Endothelial cell (in vitro differentiated cells): ENCODE measurements around the gene MACC1. TPM values are rescaled to one million over a fixed set of nuclear protein-coding genes. Genes with fewer than 3 reads are reported as not detected.

ENCODE experiments used
- DNase-seq: peaks from one replicate; pipeline ENCODE4 v3.0.0; 2021; ENCODE audit warnings: low spot score
- H3K27ac Mint-ChIP-seq: one replicate; pipeline ENCODE4 v1.8.0; 2021; ENCODE audit warnings: mixed read lengths, inconsistent platforms; ENCODE audit not compliant: unreplicated experiment
- H3K27me3 Mint-ChIP-seq: one replicate; pipeline ENCODE4 v1.8.0; 2021; ENCODE audit warnings: mild to moderate bottlenecking, moderate library complexity, mixed read lengths, inconsistent platforms; ENCODE audit not compliant: unreplicated experiment
- H3K36me3 Mint-ChIP-seq: one replicate; pipeline ENCODE4 v1.8.0; 2021; ENCODE audit warnings: mild to moderate bottlenecking, low read depth, mixed read lengths, inconsistent platforms; ENCODE audit not compliant: unreplicated experiment
- H3K4me1 Mint-ChIP-seq: one replicate; pipeline ENCODE4 v1.8.0; 2021; ENCODE audit warnings: mild to moderate bottlenecking, mixed read lengths, inconsistent platforms; ENCODE audit not compliant: unreplicated experiment
- H3K4me3 Mint-ChIP-seq: one replicate; pipeline ENCODE4 v1.8.0; 2021; ENCODE audit warnings: mild to moderate bottlenecking, mixed read lengths, inconsistent platforms; ENCODE audit not compliant: unreplicated experiment
- H3K9me3 Mint-ChIP-seq: one replicate; pipeline ENCODE4 v1.8.0; 2021; ENCODE audit warnings: mixed read lengths, inconsistent platforms; ENCODE audit not compliant: unreplicated experiment
- CTCF ChIP-seq: fragments of 200-600 bp; sonication (generic); IDR thresholded peaks from one replicate; pipeline ENCODE4 v1.5.0; 2021; ENCODE audit warnings: antibody characterized with exemption; ENCODE audit not compliant: unreplicated experiment
- total RNA-seq: library from RNA; stranded (reverse); fragmentation: NEBNext Ultra II Directional; extraction: Animal tissue kit (Norgen Biotek cat#: 25700); gene quantifications from one replicate; pipeline ENCODE4 v1.2.1, GENCODE V29; 2021; ENCODE audit not compliant: unreplicated experiment

MACC1 gene
- total RNA-seq, 1 donor from 2014 or later, result 0.69 TPM

DNA sequence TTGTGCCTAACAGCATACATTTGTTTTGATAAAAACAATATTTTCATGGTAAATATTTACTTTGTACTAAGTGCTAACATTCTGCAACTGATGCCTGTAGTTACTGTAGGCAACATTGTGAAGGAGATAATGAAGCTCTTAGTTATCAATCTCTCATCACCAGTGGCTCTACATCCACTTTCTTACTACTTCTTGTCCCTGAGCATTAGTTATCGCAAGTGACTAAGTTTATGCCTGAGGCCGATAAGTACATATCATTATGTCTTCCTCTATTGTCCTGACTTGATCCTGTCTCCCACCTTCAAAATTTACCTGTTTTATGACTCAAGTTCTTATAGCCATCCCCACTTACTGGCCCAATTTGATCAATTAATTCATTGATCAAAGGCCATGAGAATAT lies 63.6 kb downstream of the MACC1 start:
- Mint-ChIP-seq H3K27me3 (peaks cover 2% of the 10 kb centered on the region), H3K9me3 (no peaks in the 10 kb centered on the region), H3K36me3 (no peaks in the 10 kb centered on the region), H3K27ac (no peak overlapping the region), H3K4me1 (peaks cover 2% of the 10 kb centered on the region), H3K4me3 (no peak overlapping the region)
- no peak for DNase-seq
- TF ChIP-seq CTCF, result no peak

DNA sequence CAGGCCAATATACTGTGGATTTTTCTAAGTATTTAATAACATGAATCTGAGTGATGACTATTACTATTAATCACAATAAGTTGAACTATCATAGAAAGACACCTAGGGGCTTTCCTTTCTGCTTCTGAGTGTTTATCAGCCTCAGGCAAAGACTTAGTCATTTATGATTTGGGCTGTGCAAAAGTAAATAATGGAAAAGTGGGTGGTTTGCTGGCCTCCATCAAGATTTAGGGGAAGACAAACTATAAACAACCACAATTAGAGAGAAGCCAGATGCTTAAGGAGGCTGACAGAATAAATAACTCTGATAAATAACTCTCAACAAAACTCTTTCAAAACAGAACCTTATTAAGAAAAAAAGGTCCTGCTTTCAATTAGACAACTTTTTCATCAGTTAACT lies 64.7 kb downstream of the MACC1 start:
- Mint-ChIP-seq H3K36me3 (no peaks in the 10 kb centered on the region), H3K9me3 (no peaks in the 10 kb centered on the region), H3K4me1 (no peaks in the 10 kb centered on the region), H3K27me3 (peaks cover 2% of the 10 kb centered on the region), H3K27ac (no peak overlapping the region), H3K4me3 (no peak overlapping the region)
- no peak for DNase-seq
- no peak for TF ChIP-seq CTCF

GRCh38 chr7:20151708-20152456 lies 65.3 kb downstream of the MACC1 start:
- Mint-ChIP-seq H3K4me1 (no peaks in the 10 kb centered on the region), H3K9me3 (no peaks in the 10 kb centered on the region), H3K36me3 (no peaks in the 10 kb centered on the region), H3K4me3 (no peak overlapping the region), H3K27ac (no peak overlapping the region), H3K27me3 (peaks cover 2% of the 10 kb centered on the region)
- TF ChIP-seq CTCF, result no peak
- DNase-seq, result no peak

GRCh38 chr7:20146451-20146850 lies 70.7 kb downstream of the MACC1 start:
- Mint-ChIP-seq H3K36me3 (no peaks in the 10 kb centered on the region), H3K4me1 (no peaks in the 10 kb centered on the region), H3K27me3 (peaks cover 4% of the 10 kb centered on the region), H3K4me3 (no peak overlapping the region), H3K27ac (no peak overlapping the region), H3K9me3 (no peaks in the 10 kb centered on the region)
- no peak for DNase-seq
- no peak for TF ChIP-seq CTCF

- peaks cover 6% of the 10 kb centered on the region for H3K27me3 Mint-ChIP-seq
- no peak for DNase-seq
- no peaks in the 10 kb centered on the region for H3K9me3 Mint-ChIP-seq
- no peak overlapping the region for H3K4me3 Mint-ChIP-seq
- TF ChIP-seq CTCF, result no peak
- H3K36me3 Mint-ChIP-seq, result no peaks in the 10 kb centered on the region
- H3K27ac Mint-ChIP-seq, result no peak overlapping the region
- H3K4me1 Mint-ChIP-seq, result no peaks in the 10 kb centered on the region
Measured at GRCh38 chr7:20144801-20145200, 72.4 kb downstream of the MACC1 start.
